Heart left ventricle (tissue), 16 donors: ENCODE data around the gene PML. TPM values are rescaled to one million over a fixed set of nuclear protein-coding genes. Genes with fewer than 3 reads are reported as not detected.
"Not testable (repeated sequence)": the region's sequence is repeated elsewhere in the genome, so short reads cannot be mapped to it uniquely, and the experiment has no call there.

Experiments
- ATAC-seq, 4 donors: fragments of 200-7000 bp; cut with Tn5 transposase; one replicate each; pipeline ENCODE4 v1.9.1; 2020 to 2022; ENCODE audit warnings: moderate library complexity in 4 of 4, mild to moderate bottlenecking in 3 of 4, moderate number of reproducible peaks in 1 of 4
- DNase-seq, 5 donors: peaks; one replicate each; pipeline ENCODE4 v3.0.0-alpha.2; 2020
- H3K27ac ChIP-seq, 12 donors: fragments of 200-600 bp; sonication (generic) in 4 of 12; one replicate each; pipeline versions ENCODE4 v1.5.0 to v1.8.0; 2016 to 2022; ENCODE audit warnings: mild to moderate bottlenecking in 2 of 12
- H3K27me3 ChIP-seq, 9 donors: fragments of 200-600 bp; sonication (generic) in 2 of 9; one replicate each; pipeline versions ENCODE4 v1.5.1 to v1.8.0; 2016 to 2022; ENCODE audit warnings: mild to moderate bottlenecking in 3 of 9
- H3K36me3 ChIP-seq, 9 donors: fragments of 200-600 bp; sonication (generic) in 2 of 9; one replicate each; pipeline versions ENCODE4 v1.5.0 to v1.8.0; 2018 to 2022; ENCODE audit warnings: mild to moderate bottlenecking in 2 of 9
- H3K4me1 ChIP-seq, 12 donors: fragments of 200-600 bp; sonication (generic) in 4 of 12; one replicate each; pipeline versions ENCODE4 v1.5.0 to v1.8.0; 2016 to 2022; ENCODE audit warnings: mild to moderate bottlenecking in 3 of 12
- H3K4me3 ChIP-seq, 12 donors: fragments of 200-600 bp; sonication (generic) in 4 of 12; one replicate each; pipeline versions ENCODE4 v1.5.0 to v1.8.0; 2017 to 2022; ENCODE audit warnings: mild to moderate bottlenecking in 9 of 12, moderate library complexity in 4 of 12
- H3K9me3 ChIP-seq, 12 donors: fragments of 200-600 bp; sonication (generic) in 4 of 12; one replicate each; pipeline versions ENCODE4 v1.5.0 to v1.8.0; 2016 to 2022; ENCODE audit warnings: mild to moderate bottlenecking in 1 of 12
- POLR2A ChIP-seq, 2 donors: fragments of 450-650 bp; IDR thresholded peaks; one replicate each; pipeline ENCODE4 v1.6.1; 2017; ENCODE audit warnings: antibody characterized with exemption in 2 of 2, mild to moderate bottlenecking in 2 of 2, moderate library complexity in 2 of 2
- WGBS, 4 donors: extraction: QIAGEN DNeasy Blood & Tissue Kit in 2 of 4; methylation state at CpG; one replicate each; pipeline versions ENCODE4 v1.1.5 to v1.1.7; 2013 to 2018; 5-methylcytosine and 5-hydroxymethylcytosine counted together
- intact Hi-C, 10 donors: fragments of 100-400 bp; cut with DNase I; formaldehyde crosslinking; loops; one replicate each; pipeline versions ENCODE4 v1.11.1 to v1.14.2; 2022
- polyA plus RNA-seq, 2 donors: library from polyadenylated mRNA; stranded (reverse); fragments of 200-250 nt; gene quantifications; one replicate each; pipeline ENCODE4 v1.2.3, GENCODE V29; 2013
- total RNA-seq, 9 donors: library from RNA; depleted of rRNA in 2 of 9; stranded (reverse); fragments of >200 nt in 2 of 9; fragmentation: NEBNext Ultra II Directional in 3 of 9; extraction: Animal tissue kit (Norgen Biotek cat#: 25700) in 3 of 9; gene quantifications; one replicate each; pipeline versions ENCODE4 v1.1.0 to v1.2.4, GENCODE V29; 2016 to 2023
- TF ChIP-seq, protein P1 (sequence below), 12 donors: fragments of 200-600 bp; sonication (generic) in 4 of 12; IDR thresholded peaks; one replicate each; pipeline versions ENCODE4 v1.5.0 to v1.8.0; 2018 to 2022; ENCODE audit warnings: antibody characterized with exemption in 12 of 12, mild to moderate bottlenecking in 5 of 12
- donor health status: ischemic (EF 13 %, LVEDD 7.1; RV severe dilation, severe dysfunction).
- donor health status: healthy with polysubstance abuse.
- donor health status: DM: no; HTN: yes; CAD: no.
- donor health status: DM: no; HTN: no; CAD: no.
- donor health status: ischemic (EF 25% LVEDD 6.9; RV normal size, moderate dysfunction).
- donor health status: ischemic (EF 25% LVEDD 5.7; RV mildly dilated, moderate dysfunction).
- donor health status: healthy.
- donor health status: DM: yes; HTN: yes; CAD: no.
- donor health status: ischemic (EF 35%, LVEDD 5.7; RV mildly dilated, moderate dysfunction).
- donor health status: nonischemic (EF 11% LVEDD 7.7; RV severe dilation, severe dysfunction).
- donor health status: DM: yes; HTN: yes; CAD: no.
- donor health status: PGD.
- donor health status: ischemic (EF 29% LVEDD 5.4; RV normal size, mild dysfunction).
- donor health status: nonischemic (EF 23%, LVEDD 6.1; RV moderate dilation, normal function).

The PML gene
- total and polyA plus RNA-seq, 11 donors, result 17.0 to 68.7 (median 25.4) TPM

DNA sequence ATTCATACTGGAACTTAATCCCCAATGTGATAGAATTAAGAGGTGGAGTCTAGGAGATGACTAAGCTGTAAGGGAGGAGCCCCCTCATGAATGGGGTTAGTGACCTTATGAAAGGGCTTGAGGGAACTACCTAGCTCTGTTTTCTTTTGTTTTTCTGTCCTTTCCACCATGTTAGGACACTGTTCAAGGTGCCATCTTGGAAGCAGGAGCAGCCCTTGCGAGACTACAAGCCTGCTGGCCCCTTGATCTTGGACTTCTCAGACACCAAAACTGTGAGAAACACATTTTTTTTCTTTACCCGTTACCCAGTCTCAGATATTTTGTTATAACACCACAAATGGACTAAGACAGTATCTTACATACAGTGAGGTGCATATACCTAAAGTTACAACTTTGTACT is 61.3 kb downstream of the PML start:
- Histone ChIP-seq H3K36me3 (no peaks in the 10 kb centered on the region), H3K4me1 (peaks cover 0 to 22% (median 15%) of the 10 kb centered on the region in 12 donors), H3K4me3 (no peak overlapping the region), H3K27me3 (no peaks in the 10 kb centered on the region), H3K27ac (no peak overlapping the region), H3K9me3 (no peaks in the 10 kb centered on the region)
- DNase-seq (no peak), ATAC-seq (no peak)
- TF ChIP-seq, protein P1, sequence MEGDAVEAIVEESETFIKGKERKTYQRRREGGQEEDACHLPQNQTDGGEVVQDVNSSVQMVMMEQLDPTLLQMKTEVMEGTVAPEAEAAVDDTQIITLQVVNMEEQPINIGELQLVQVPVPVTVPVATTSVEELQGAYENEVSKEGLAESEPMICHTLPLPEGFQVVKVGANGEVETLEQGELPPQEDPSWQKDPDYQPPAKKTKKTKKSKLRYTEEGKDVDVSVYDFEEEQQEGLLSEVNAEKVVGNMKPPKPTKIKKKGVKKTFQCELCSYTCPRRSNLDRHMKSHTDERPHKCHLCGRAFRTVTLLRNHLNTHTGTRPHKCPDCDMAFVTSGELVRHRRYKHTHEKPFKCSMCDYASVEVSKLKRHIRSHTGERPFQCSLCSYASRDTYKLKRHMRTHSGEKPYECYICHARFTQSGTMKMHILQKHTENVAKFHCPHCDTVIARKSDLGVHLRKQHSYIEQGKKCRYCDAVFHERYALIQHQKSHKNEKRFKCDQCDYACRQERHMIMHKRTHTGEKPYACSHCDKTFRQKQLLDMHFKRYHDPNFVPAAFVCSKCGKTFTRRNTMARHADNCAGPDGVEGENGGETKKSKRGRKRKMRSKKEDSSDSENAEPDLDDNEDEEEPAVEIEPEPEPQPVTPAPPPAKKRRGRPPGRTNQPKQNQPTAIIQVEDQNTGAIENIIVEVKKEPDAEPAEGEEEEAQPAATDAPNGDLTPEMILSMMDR (IDR thresholded peaks at IDR 0.05), result no peak
- TF ChIP-seq POLR2A (IDR thresholded peaks at IDR 0.05), result no peak
- intact Hi-C loops, result loop anchor here in 4 of 10 donors (5.0 to 10.0 kb wide), 4 partner anchors 69 to 1451 kb away; partner anchors contain the start of gene ISLR2 (in 1 of the 4)
- 90 to 96% (median 94%) methylated on average over 2 of the region's 2 CpGs for WGBS, 4 donors

DNA sequence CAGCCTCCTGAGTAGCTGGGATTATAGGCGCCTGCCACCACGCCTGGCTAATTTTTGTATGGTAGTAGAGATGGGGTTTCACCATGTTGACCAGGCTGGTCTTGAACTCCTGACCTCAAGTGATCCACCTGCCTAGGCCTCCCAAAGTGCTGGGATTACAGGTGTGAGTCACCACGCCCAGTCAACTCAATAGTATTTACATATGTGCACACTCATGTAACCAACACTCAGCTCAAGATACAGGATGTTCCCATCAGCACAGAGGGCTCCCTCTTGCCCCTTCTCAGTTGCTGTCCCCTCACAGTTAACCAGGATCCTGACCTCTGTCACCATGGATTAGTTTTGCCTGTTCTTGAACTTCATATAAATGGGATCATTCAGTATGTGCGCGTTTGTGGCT is 61.8 kb downstream of the PML start:
- not testable (repeated sequence) for H3K27me3 ChIP-seq, DNase-seq

DNA sequence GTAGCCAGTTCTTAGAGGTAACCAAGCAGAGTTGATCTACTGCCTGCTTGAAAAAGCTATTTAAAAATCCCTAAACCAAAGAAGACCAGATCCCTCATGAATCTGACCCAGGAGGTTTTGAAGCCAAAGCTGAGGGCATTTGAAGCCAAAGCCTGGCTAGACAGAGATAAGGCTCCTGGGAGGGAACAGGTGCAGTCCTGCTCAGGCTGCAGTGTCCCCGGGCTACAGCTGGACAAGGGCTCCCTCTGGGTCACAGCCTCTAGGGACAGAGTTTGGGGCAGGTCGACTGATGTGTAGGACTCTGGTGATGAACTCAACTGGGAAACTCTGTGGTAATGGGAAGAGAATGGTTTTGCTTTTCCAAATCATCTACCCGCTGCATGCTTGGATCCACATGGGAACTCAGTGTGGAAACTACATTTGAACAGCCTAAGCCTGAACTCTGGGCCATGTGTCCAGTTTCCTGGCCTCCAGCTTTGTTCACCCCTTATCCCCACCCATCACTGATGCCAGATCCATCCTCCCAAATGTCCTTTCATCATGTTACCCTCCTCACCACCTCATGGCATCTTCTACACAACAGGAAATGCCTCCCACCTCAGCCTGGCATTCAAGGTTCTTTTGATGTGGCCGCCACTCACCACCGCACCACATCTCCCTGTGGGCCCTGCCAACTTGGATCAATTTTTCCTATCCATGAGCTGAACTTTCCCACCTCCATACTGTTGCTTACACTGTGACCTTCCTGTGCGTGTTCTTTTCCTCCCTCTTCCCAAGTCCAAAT is 64.7 kb downstream of the PML start:
- 85 to 97% (median 91%) methylated on average over 6 of the region's 6 CpGs for WGBS, 4 donors
- H3K27me3 ChIP-seq, H3K9me3 ChIP-seq, H3K4me1 ChIP-seq, ATAC-seq, H3K27ac ChIP-seq, H3K36me3 ChIP-seq, H3K4me3 ChIP-seq, DNase-seq: not testable (repeated sequence)
- intact Hi-C loops, result loop anchor here in 4 of 10 donors (5.0 to 10.0 kb wide), 4 partner anchors 66 to 1454 kb away; partner anchors contain the start of gene ISLR2 (in 1 of the 4)

More for the DNA sequence above, 61.8 kb downstream of the PML start:
- ATAC-seq, H3K36me3 ChIP-seq, H3K4me3 ChIP-seq, H3K9me3 ChIP-seq, H3K27ac ChIP-seq: not testable (repeated sequence)
- H3K4me1 ChIP-seq, result peaks cover 0 to 20% (median 14%) of the 10 kb centered on the region in 12 donors
- WGBS, 4 donors, result 94 to 98% (median 97%) methylated on average over 5 of the region's 5 CpGs
- intact Hi-C loops, result loop anchor here in 4 of 10 donors (5.0 to 10.0 kb wide), 4 partner anchors 68 to 1452 kb away; partner anchors contain the start of gene ISLR2 (in 1 of the 4)

DNA sequence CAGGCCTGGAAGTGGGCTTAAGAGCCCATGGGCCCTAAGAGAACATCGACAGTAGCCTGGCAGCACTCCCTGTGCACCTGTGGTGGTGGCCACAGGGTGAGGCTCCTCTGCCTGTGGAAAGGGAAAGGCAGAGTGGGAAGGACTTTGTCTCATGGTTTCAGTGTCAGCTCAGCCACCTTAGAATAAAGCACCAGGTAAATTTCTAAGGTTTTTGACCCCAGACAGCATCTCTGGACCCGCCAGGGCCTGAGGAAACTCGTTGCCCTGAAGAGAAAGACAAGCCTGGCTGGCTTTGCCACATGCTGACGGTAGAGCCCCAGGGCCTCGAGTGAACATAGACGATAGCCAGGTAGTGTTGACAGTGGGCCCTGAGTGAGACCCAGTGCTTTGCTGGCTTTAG is 65.7 kb downstream of the PML start:
- Histone ChIP-seq H3K4me3 (no peak overlapping the region), H3K27me3 (no peaks in the 10 kb centered on the region), H3K27ac (no peak overlapping the region), H3K36me3 (no peaks in the 10 kb centered on the region), H3K4me1 (no peaks in the 10 kb centered on the region), H3K9me3 (no peaks in the 10 kb centered on the region)
- ATAC-seq, result no peak
- no peak for TF ChIP-seq POLR2A (IDR thresholded peaks at IDR 0.05)
- TF ChIP-seq, protein P1 (IDR thresholded peaks at IDR 0.05), result no peak
- intact Hi-C loops, result loop anchor here in 2 of 10 donors (10.0 kb wide), 1 partner anchor 1245 kb away; no protein-coding TSS in a partner anchor
- 69 to 95% (median 77%) methylated on average over 6 of the region's 6 CpGs for WGBS, 4 donors
- no peak for DNase-seq

DNA sequence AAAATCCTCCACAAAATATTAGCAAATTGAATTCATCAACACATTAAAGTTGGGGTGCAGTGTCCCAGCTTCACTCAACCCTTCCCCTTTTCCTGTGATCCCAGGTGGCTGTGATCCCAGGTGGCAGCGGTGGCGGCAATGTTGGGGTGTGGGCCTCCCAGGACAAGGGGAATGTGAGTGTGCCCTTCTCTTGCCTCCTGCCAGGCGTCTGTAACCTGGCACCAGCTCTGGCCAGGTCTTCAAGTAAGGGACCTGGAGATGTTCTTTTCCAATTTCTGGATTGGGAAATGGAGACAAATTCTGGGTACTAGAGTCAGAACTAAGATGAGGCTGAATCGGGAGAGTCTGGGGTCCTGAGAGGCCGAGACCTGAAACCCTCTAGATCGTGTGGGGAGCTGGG is 67.7 kb downstream of the PML start:
- H3K9me3 ChIP-seq, result no peaks in the 10 kb centered on the region
- H3K4me1 ChIP-seq, result no peaks in the 10 kb centered on the region
- ATAC-seq (no peak), DNase-seq (no peak)
- no peaks in the 10 kb centered on the region for H3K36me3 ChIP-seq
- H3K4me3 ChIP-seq, result no peak overlapping the region
- no peaks in the 10 kb centered on the region for H3K27me3 ChIP-seq
- 91 to 100% (median 93%) methylated on average over 4 to 6 of the region's 6 CpGs for WGBS, 4 donors
- intact Hi-C loops, result loop anchor here in 2 of 10 donors (10.0 kb wide), 1 partner anchor 1243 kb away; no protein-coding TSS in a partner anchor
- H3K27ac ChIP-seq, result no peak overlapping the region
- TF ChIP-seq POLR2A (IDR thresholded peaks at IDR 0.05), result no peak
- TF ChIP-seq, protein P1 (IDR thresholded peaks at IDR 0.05), result no peak
